Thymus (tissue), 11 donors: ENCODE data around the gene POPDC2. TPM values are rescaled to one million over a fixed set of nuclear protein-coding genes. Genes with fewer than 3 reads are reported as not detected.

Source experiments
- DNase-seq, 9 donors: peaks; one replicate each; pipeline ENCODE4 v3.0.0-alpha.2; 2013; ENCODE audit warnings: low spot score in 9 of 9, low read depth in 6 of 9, missing footprints in 1 of 9
- H3K27ac ChIP-seq, 2 donors: one replicate each; pipeline ENCODE4 v1.5.1; 2013; ENCODE audit warnings: control low read depth in 1 of 2, low read depth in 1 of 2, low read length in 1 of 2, mild to moderate bottlenecking in 1 of 2, moderate library complexity in 1 of 2
- H3K27me3 ChIP-seq, 2 donors: one replicate each; pipeline ENCODE4 v1.5.1; 2013; ENCODE audit warnings: low read length in 1 of 2; ENCODE audit not compliant: control insufficient read depth in 2 of 2, insufficient read depth in 1 of 2
- H3K36me3 ChIP-seq, 2 donors: one replicate each; pipeline ENCODE4 v1.5.1; 2013; ENCODE audit warnings: low read length in 1 of 2, mild to moderate bottlenecking in 1 of 2, moderate library complexity in 1 of 2; ENCODE audit not compliant: control insufficient read depth in 2 of 2, insufficient read depth in 2 of 2
- H3K4me1 ChIP-seq, 2 donors: one replicate each; pipeline ENCODE4 v1.5.1; 2013; ENCODE audit warnings: low read length in 2 of 2; ENCODE audit not compliant: control insufficient read depth in 2 of 2, insufficient read depth in 2 of 2
- H3K4me3 ChIP-seq, 2 donors: one replicate each; pipeline ENCODE4 v1.5.1; 2013; ENCODE audit warnings: low read length in 2 of 2, control low read depth in 1 of 2, mild to moderate bottlenecking in 1 of 2
- H3K9me3 ChIP-seq, 2 donors: one replicate each; pipeline ENCODE4 v1.5.1; 2013; ENCODE audit warnings: low read length in 1 of 2, mild to moderate bottlenecking in 1 of 2; ENCODE audit not compliant: control insufficient read depth in 2 of 2, insufficient read depth in 1 of 2
- WGBS: extraction: QIAGEN DNeasy Blood & Tissue Kit; methylation state at CpG from one replicate; pipeline ENCODE4 v1.1.7; 2013; 5-methylcytosine and 5-hydroxymethylcytosine counted together
- polyA plus RNA-seq: library from polyadenylated mRNA; stranded (reverse); fragments of 200-250 nt; gene quantifications from one replicate; pipeline ENCODE4 v1.2.3, GENCODE V29; 2013
- total RNA-seq: library from RNA; stranded (reverse); fragments of 120-200 nt; gene quantifications from one replicate; pipeline ENCODE4 v1.2.4, GENCODE V29; 2013
- donor health status: healthy.

Gene POPDC2
- total and polyA plus RNA-seq, 2 donors, result 3.0 to 8.4 TPM

DNA sequence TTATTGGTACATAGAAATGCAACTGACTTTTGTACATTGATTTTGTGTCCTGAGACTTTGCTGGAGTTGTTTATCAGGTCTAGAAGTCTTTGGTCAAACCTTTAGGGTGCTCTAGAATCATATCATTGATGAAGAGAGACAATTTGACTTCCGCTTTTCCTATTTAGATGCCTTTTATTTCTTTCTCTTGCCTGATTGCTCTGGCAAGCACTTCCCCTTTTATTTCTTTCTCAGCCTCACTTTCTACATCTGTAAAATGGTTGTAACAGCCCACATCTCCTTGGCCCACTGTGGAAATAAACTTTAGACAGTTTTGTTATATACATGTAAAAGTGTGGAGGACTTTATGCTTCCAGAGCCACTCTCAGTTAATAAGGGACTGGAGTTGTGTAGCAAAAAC is 48.7 kb downstream of the POPDC2 start:
- Histone ChIP-seq H3K4me1 (no peaks in the 10 kb centered on the region), H3K4me3 (no peak overlapping the region), H3K27me3 (no peaks in the 10 kb centered on the region), H3K36me3 (no peaks in the 10 kb centered on the region), H3K9me3 (no peaks in the 10 kb centered on the region), H3K27ac (no peak overlapping the region)
- 98% methylated on average over 1 of the region's 1 CpG for WGBS
- DNase-seq, result no peak

DNA sequence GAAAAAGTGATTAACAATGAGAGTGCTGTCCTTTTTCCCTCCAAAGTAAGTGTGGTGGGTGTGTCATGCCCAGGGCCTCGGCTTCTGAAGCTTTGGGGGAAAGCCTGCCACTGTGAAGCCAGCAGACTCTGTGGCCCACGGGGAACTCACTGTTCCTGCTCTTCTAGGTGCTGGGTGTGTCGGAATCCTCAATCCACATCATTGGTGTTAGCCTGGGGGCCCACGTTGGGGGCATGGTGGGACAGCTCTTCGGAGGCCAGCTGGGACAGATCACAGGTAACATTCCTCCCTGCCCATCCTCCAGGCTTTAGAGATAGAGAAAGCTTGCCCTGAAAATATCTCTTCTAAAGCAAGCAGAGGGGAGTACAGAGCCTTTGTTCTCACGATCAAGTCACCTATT is 51.1 kb downstream of the POPDC2 start:
- Histone ChIP-seq H3K36me3 (no peaks in the 10 kb centered on the region), H3K27me3 (no peaks in the 10 kb centered on the region), H3K9me3 (no peaks in the 10 kb centered on the region), H3K4me1 (no peaks in the 10 kb centered on the region), H3K27ac (no peak overlapping the region), H3K4me3 (no peak overlapping the region)
- no peak for DNase-seq
- 88% methylated on average over 6 of the region's 6 CpGs for WGBS

DNA sequence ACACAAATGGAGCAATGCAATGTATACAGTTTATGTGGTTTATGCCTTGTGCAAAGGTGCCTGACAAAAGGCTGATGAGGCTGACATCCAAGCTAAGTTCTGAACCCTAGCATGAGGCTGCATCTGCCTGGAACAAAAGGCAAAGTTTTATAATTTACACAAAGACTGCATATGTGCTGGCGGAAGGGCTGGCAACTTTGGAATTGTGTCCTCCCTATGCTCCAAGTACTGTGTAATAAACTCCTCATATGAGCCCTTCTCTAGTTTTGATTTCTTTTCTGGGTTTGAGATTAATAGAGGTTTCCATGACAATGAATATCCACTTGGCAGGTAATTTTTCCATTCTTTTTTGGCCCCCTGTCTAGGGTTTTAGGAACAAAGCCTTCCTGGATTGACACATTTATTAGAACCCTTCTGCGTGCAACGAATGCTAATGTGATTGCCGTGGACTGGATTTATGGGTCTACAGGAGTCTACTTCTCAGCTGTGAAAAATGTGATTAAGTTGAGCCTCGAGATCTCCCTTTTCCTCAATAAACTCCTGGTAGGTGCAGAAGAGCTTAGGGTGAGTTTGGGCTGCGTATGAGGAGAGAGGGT is 51.9 kb downstream of the POPDC2 start:
- Histone ChIP-seq H3K4me3 (no peak overlapping the region), H3K36me3 (no peaks in the 10 kb centered on the region), H3K27me3 (no peaks in the 10 kb centered on the region), H3K4me1 (no peaks in the 10 kb centered on the region), H3K27ac (no peak overlapping the region), H3K9me3 (no peaks in the 10 kb centered on the region)
- 95% methylated on average over 6 of the region's 6 CpGs for WGBS
- DNase-seq, result no peak

DNA sequence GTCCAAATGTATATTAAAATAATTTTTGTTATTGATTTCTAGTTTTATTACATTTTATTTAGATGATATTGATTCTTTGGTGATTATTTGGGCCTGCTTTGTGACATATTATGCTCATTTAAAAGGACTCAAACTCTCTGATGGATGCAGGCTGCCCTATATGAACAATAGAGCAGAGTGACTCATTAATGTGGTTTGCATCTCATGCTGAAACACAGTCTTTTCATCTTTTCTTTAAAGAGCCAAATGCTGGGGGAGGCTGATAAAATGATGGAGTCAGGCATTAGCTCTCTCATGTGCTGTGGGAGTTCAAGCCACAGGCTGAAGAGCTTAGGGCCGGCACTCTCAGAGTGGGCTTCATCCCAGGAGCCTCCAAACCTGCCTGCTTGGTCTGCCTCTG is 55.5 kb downstream of the POPDC2 start:
- Histone ChIP-seq H3K27ac (no peak overlapping the region), H3K9me3 (no peaks in the 10 kb centered on the region), H3K4me1 (no peaks in the 10 kb centered on the region), H3K4me3 (no peak overlapping the region), H3K36me3 (no peaks in the 10 kb centered on the region), H3K27me3 (no peaks in the 10 kb centered on the region)
- DNase-seq, result no peak
- 97% methylated on average over 1 of the region's 1 CpG for WGBS

DNA sequence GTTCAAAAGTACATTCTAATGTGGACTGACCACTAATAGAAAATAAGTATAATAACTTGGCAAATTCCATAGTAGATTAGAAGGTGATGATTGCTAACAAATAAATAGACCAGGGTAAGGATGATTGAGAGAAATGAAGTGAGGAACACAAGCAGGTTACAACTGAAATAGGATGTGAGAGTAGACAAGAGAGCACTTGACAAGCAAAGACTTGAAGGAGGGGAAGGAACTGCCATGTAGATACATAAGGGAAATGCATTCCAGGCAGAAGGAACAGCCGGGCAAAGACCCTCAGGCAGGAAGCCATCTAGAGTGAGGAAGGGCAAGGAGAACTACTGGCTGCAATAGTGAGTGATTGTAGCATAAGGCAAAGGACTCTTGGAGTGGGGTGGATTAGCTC is 57.7 kb downstream of the POPDC2 start:
- no peak for DNase-seq
- no peaks in the 10 kb centered on the region for H3K4me1 ChIP-seq
- no peak overlapping the region for H3K4me3 ChIP-seq
- no peaks in the 10 kb centered on the region for H3K36me3 ChIP-seq
- no peaks in the 10 kb centered on the region for H3K27me3 ChIP-seq
- no peaks in the 10 kb centered on the region for H3K9me3 ChIP-seq
- no peak overlapping the region for H3K27ac ChIP-seq
- 88% methylated on average over 1 of the region's 1 CpG for WGBS

DNA sequence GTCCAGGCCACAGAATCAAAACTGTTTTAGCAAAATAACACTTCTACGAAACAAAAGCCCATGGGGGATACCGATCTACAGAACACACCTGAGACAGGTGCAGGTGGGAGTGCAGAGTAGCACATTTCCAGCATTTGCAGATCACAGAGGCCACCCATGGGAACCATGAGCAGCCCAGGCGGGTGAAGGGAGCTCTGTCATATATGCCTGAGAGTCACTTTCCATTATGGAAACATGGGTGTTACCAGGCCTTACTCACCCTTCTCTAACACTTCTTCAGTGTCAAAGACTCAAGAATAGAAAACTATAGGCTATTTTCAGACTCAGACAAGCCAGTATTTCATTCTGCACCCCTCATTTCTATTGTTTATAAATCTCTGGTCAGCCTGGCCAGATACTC is 59.2 kb downstream of the POPDC2 start:
- Histone ChIP-seq H3K36me3 (no peaks in the 10 kb centered on the region), H3K27ac (no peak overlapping the region), H3K4me3 (no peak overlapping the region), H3K9me3 (no peaks in the 10 kb centered on the region), H3K4me1 (no peaks in the 10 kb centered on the region), H3K27me3 (no peaks in the 10 kb centered on the region)
- no peak for DNase-seq
- 89% methylated on average over 3 of the region's 3 CpGs for WGBS

DNA sequence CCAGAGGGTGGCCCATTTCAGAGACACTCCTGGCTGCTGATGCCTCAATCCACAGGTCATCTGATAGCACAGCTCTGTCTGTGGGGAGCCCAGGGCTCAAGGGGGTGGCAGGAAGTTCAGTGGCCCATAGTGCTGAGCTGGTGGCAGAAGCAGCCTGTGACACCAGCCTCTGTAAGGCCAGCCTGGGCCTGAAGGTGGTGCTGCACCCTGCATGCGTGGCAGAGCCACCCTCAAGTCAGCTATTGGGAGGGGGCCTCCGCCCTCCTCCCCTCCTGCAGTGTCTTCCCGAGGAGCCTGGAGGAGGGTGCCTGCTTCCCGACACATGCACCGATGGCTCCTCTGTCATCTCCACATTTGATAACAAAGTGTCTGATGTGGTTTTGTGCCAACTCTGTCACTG is 59.7 kb downstream of the POPDC2 start:
- 55% methylated on average over 5 of the region's 5 CpGs for WGBS
- Histone ChIP-seq H3K27me3 (no peaks in the 10 kb centered on the region), H3K4me1 (no peaks in the 10 kb centered on the region), H3K4me3 (no peak overlapping the region), H3K9me3 (no peaks in the 10 kb centered on the region), H3K27ac (no peak overlapping the region), H3K36me3 (no peaks in the 10 kb centered on the region)
- DNase-seq, result peak in 1 of 9 donors; percentile 11

DNA sequence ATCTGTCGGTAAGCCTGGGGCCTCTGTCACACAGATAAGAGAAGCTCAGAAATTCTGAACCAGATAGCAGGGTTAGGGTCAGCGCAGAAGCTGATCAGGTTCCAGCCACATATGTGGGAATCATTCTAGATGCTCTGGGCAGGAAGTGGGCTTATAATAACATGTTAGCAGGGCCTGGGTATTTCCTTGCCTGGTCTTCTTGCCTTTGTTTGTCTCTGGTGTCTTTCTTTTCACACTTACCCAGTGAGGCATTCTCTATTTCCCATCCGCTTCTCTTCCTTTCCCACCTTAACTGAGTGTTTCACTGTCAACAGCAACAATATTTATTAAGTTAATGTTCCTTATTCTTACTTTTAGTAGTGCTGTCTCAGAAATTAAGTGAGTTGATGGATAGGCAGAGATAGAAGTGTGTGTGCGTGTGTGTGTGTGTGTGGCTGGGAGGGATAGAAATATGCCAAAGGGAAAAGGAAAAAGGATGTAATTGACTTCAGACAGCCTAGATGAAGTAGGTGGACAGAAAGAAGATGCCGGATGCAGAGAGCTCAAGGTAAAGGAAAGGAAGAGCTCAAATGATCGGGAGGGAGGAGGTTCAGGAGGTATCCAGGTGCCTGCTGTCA is 60.7 kb downstream of the POPDC2 start:
- 98% methylated on average over 6 of the region's 6 CpGs for WGBS
- Histone ChIP-seq H3K36me3 (no peaks in the 10 kb centered on the region), H3K4me3 (no peak overlapping the region), H3K27ac (no peak overlapping the region), H3K27me3 (no peaks in the 10 kb centered on the region), H3K4me1 (no peaks in the 10 kb centered on the region), H3K9me3 (no peaks in the 10 kb centered on the region)
- DNase-seq, result no peak

DNA sequence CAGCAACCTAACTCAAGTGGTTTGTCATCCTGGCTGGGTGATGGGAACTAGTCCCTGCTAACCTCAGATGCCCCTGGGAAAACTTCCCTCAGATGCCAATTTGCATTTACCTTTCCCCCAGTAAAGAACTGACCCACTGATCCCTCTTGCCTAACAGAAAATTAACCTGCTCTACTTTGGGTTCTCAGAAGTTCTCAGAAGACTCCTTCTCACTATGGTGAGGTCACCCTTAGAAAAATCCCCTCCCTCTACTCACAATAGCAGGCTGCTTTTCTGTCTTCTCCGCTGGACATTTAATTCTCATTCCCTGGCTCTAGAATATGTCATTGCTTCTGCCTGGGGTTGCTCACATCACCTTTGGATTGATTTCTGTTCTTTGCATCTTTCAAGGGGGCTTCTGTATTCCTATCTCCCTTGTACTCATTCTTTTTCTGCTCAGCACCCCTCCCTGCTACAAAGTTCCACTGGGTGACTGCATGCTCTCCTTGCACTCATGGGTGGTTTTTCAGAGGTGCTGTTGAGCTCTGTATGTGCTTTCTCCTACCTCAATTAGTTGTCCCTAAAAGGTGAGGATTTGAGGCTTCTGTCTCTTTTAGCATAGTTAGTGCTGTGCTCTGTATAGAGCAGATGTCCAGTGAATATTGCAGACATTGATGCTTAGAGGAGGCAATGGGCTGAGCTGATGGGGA is 61.8 kb downstream of the POPDC2 start:
- Histone ChIP-seq H3K27ac (no peak overlapping the region), H3K36me3 (no peaks in the 10 kb centered on the region), H3K27me3 (no peaks in the 10 kb centered on the region), H3K4me3 (no peak overlapping the region), H3K4me1 (no peaks in the 10 kb centered on the region), H3K9me3 (no peaks in the 10 kb centered on the region)
- DNase-seq, result no peak
- 94% methylated on average over 1 of the region's 1 CpG for WGBS
